ENCODE results near the gene CYP2S1. TPM values are rescaled to one million over a fixed set of nuclear protein-coding genes. Genes with fewer than 3 reads are reported as not detected.

The CYP2S1 gene
- total RNA-seq, 3 donors from 2014 or later = 0.80 to 2.0 (median 2.0) TPM

DNA sequence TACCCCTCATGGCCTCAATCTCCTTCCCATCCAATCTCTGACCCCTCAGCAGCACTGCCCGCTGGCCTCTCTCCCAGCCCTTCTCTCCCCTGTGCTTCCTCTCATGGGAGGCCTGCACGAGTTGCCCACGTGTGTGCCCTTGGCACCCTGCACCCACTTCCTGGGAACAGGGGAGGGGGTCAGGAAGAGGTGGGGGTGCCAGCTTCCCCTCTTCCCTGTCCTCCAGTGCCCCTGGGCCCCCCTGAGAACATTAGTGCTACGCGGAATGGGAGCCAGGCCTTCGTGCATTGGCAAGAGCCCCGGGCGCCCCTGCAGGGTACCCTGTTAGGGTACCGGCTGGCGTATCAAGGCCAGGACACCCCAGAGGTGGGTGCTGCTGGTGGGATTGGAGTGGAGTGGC, 45.2 kb downstream of the CYP2S1 start:
- Histone ChIP-seq H3K9me3 (no peaks in the 10 kb centered on the region), H3K4me3 (no peak overlapping the region), H3K4me1 (no peaks in the 10 kb centered on the region), H3K27me3 (no peaks in the 10 kb centered on the region), H3K36me3 (no peaks in the 10 kb centered on the region), H3K27ac (peak overlapping the region in 1 of 2 donors; percentile 0)
- no peak for DNase-seq (ENCODE audit: low spot score in 2 of 2)
- TF ChIP-seq POLR2A (IDR thresholded peaks at IDR 0.05) = no peak
- TF ChIP-seq POLR2AphosphoS5 (IDR thresholded peaks at IDR 0.05) = no peak
- no peak for TF ChIP-seq CTCF (IDR thresholded peaks at IDR 0.05)
- intact Hi-C loops (cut with DNase I; ENCODE audit: low total_unique reads) = no loop called here

DNA sequence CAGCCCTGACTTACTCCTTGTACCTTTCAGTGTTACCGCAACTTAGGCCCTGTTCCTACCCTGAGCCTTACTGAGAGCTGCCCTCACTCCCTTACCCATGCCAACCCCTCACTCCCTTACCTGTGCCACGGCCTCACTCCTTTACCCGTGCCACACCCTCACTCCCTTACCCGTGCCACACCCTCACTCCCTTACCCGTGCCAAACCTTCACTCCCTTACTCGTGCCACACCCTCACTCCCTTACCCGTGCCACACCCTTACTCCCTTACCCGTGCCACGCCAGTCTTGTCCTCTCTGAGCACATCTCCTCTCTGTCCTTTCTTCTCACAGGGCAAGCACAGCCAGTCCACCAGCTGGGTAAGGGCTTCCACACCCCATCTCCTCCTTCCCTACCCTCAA, 46.3 kb downstream of the CYP2S1 start:
- H3K27ac ChIP-seq = no peak overlapping the region
- intact Hi-C loops (cut with DNase I; ENCODE audit: low total_unique reads) = no loop called here
- H3K36me3 ChIP-seq = no peaks in the 10 kb centered on the region
- H3K9me3 ChIP-seq = no peaks in the 10 kb centered on the region
- no peak for DNase-seq (ENCODE audit: low spot score in 2 of 2)
- no peaks in the 10 kb centered on the region for H3K27me3 ChIP-seq
- H3K4me1 ChIP-seq = no peaks in the 10 kb centered on the region
- TF ChIP-seq POLR2A (IDR thresholded peaks at IDR 0.05) (no peak), CTCF (IDR thresholded peaks at IDR 0.05) (no peak), POLR2AphosphoS5 (IDR thresholded peaks at IDR 0.05) (no peak)
- H3K4me3 ChIP-seq = no peak overlapping the region

GRCh38 chr19:41239961-41240574, 47.0 kb downstream of the CYP2S1 start:
- H3K27me3 ChIP-seq = no peaks in the 10 kb centered on the region
- TF ChIP-seq POLR2AphosphoS5 (IDR thresholded peaks at IDR 0.05) = no peak
- TF ChIP-seq CTCF (IDR thresholded peaks at IDR 0.05) = no peak
- no peak for TF ChIP-seq POLR2A (IDR thresholded peaks at IDR 0.05)
- no peak overlapping the region for H3K27ac ChIP-seq
- H3K4me1 ChIP-seq = no peaks in the 10 kb centered on the region
- H3K4me3 ChIP-seq = no peak overlapping the region
- no peak for DNase-seq (ENCODE audit: low spot score in 2 of 2)
- H3K9me3 ChIP-seq = no peaks in the 10 kb centered on the region
- H3K36me3 ChIP-seq = no peaks in the 10 kb centered on the region
- intact Hi-C loops (cut with DNase I; ENCODE audit: low total_unique reads) = no loop called here

GRCh38 chr19:41241859-41242258, 48.8 kb downstream of the CYP2S1 start:
- H3K36me3 ChIP-seq = no peaks in the 10 kb centered on the region
- intact Hi-C loops (cut with DNase I; ENCODE audit: low total_unique reads) = no loop called here

DNA sequence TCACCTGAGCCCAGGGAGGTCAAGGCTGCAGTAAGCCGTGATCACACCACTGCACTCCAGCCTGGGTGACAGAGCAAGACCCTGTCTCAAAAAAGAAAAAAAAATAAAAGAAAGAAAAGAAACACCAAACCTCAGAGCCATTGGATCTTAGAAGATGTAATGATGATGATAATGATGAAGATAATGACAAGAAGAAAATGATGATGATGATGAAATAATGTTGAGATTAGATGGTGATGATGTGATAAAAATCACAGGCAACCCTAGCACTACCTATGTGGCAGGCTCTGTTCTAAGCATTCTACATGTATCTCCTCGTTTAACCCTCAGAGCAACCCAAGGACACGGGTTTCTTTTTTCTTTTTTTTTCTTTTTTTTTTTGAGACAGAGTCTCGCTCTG, 51.1 kb downstream of the CYP2S1 start:
- no peak for DNase-seq (ENCODE audit: low spot score in 2 of 2)
- H3K4me1 ChIP-seq = no peaks in the 10 kb centered on the region
- TF ChIP-seq POLR2A (IDR thresholded peaks at IDR 0.05) = no peak
- no peak for TF ChIP-seq CTCF (IDR thresholded peaks at IDR 0.05)
- TF ChIP-seq POLR2AphosphoS5 (IDR thresholded peaks at IDR 0.05) = no peak
- H3K36me3 ChIP-seq = no peaks in the 10 kb centered on the region
- intact Hi-C loops (cut with DNase I; ENCODE audit: low total_unique reads) = no loop called here
- no peaks in the 10 kb centered on the region for H3K27me3 ChIP-seq
- no peak overlapping the region for H3K27ac ChIP-seq
- no peaks in the 10 kb centered on the region for H3K9me3 ChIP-seq
- H3K4me3 ChIP-seq = no peak overlapping the region

More at GRCh38 chr19:41241859-41242258, 48.8 kb downstream of the CYP2S1 start:
- no peak overlapping the region for H3K27ac ChIP-seq
- no peaks in the 10 kb centered on the region for H3K27me3 ChIP-seq
- H3K9me3 ChIP-seq = no peaks in the 10 kb centered on the region
- DNase-seq (ENCODE audit: low spot score in 2 of 2) = no peak
- TF ChIP-seq POLR2AphosphoS5 (IDR thresholded peaks at IDR 0.05) = no peak
- no peak for TF ChIP-seq CTCF (IDR thresholded peaks at IDR 0.05)
- no peak for TF ChIP-seq POLR2A (IDR thresholded peaks at IDR 0.05)
- no peak overlapping the region for H3K4me3 ChIP-seq
- no peaks in the 10 kb centered on the region for H3K4me1 ChIP-seq

Measured in breast epithelium (tissue), 4 donors.